ENCODE measurements around the gene CYP20A1. TPM values are rescaled to one million over a fixed set of nuclear protein-coding genes. Genes with fewer than 3 reads are reported as not detected.

Gene CYP20A1
- total and polyA plus RNA-seq, 9 of the 15 experiments (the other 6 are each of a cell fraction or from before 2014, with no cell fraction given), result 10.3 to 31.7 (median 12.4) TPM

- TF ChIP-seq ZBTB5 (IDR thresholded peaks at IDR 0.05) (no peak), MLLT1 (IDR thresholded peaks at IDR 0.05) (no peak)
- TF ChIP-seq, protein P1, sequence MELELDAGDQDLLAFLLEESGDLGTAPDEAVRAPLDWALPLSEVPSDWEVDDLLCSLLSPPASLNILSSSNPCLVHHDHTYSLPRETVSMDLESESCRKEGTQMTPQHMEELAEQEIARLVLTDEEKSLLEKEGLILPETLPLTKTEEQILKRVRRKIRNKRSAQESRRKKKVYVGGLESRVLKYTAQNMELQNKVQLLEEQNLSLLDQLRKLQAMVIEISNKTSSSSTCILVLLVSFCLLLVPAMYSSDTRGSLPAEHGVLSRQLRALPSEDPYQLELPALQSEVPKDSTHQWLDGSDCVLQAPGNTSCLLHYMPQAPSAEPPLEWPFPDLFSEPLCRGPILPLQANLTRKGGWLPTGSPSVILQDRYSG (tag; conservative IDR thresholded peaks at IDR 0.05; ENCODE audit: low read depth), result no peak
- TF ChIP-seq, protein P2, sequence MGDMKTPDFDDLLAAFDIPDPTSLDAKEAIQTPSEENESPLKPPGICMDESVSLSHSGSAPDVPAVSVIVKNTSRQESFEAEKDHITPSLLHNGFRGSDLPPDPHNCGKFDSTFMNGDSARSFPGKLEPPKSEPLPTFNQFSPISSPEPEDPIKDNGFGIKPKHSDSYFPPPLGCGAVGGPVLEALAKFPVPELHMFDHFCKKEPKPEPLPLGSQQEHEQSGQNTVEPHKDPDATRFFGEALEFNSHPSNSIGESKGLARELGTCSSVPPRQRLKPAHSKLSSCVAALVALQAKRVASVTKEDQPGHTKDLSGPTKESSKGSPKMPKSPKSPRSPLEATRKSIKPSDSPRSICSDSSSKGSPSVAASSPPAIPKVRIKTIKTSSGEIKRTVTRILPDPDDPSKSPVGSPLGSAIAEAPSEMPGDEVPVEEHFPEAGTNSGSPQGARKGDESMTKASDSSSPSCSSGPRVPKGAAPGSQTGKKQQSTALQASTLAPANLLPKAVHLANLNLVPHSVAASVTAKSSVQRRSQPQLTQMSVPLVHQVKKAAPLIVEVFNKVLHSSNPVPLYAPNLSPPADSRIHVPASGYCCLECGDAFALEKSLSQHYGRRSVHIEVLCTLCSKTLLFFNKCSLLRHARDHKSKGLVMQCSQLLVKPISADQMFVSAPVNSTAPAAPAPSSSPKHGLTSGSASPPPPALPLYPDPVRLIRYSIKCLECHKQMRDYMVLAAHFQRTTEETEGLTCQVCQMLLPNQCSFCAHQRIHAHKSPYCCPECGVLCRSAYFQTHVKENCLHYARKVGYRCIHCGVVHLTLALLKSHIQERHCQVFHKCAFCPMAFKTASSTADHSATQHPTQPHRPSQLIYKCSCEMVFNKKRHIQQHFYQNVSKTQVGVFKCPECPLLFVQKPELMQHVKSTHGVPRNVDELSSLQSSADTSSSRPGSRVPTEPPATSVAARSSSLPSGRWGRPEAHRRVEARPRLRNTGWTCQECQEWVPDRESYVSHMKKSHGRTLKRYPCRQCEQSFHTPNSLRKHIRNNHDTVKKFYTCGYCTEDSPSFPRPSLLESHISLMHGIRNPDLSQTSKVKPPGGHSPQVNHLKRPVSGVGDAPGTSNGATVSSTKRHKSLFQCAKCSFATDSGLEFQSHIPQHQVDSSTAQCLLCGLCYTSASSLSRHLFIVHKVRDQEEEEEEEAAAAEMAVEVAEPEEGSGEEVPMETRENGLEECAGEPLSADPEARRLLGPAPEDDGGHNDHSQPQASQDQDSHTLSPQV (IDR thresholded peaks at IDR 0.05), result no peak
Measured at GRCh38 chr2:203242518-203242917, 3.7 kb downstream of the CYP20A1 start (continued).

Measured in K562 (cell line).